Astrocyte of the hippocampus (primary cell): ENCODE measurements around the gene ZNF575.
A peak's percentile ranks its signal among the peaks of the same experiment; 100 is the strongest.

ENCODE experiments used
- DNase-seq: peaks from one replicate; pipeline ENCODE4 v3.0.0; 2011; ENCODE audit warnings: low read depth, low spot score

ZNF575 gene, protein sequence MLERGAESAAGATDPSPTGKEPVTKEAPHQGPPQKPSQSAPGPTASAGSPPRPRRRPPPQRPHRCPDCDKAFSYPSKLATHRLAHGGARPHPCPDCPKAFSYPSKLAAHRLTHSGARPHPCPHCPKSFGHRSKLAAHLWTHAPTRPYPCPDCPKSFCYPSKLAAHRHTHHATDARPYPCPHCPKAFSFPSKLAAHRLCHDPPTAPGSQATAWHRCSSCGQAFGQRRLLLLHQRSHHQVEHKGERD

DNA sequence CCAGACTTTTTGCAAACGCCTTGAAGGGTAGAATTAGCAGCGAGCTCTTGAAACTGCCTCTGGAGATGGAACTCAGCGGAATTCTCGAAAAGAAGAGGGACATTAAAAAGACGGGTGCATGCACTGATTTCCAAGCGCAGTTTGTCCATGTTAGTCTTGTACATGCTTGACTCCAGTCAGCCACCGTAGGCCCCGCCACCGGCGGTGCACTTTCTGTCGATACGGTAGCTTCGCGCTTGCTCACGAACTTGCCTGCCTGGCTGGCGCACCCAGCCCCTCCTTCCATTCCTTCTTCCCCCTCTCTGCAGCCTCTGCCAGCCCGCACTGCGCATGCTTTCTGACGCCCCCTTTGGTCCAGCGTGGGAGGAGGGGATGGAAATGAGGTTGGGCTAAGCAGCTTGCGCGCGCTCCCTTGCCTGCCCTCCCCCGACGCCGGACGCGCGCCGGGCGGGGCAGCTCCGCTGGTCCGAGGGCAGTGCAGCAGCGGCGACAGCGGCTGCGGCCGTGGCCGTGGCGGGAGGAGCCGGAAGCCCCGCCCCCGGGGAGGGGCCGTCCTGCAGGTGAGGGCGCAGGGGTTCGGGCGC lies at the start of gene ZNF575:
Gene ZNF575, plus strand, starts transcription at position 227 of the 584 bp plus-strand sequence. CDS start 1,235 bp downstream, outside the sequence.
- DNase-seq: peak; percentile 97

DNA sequence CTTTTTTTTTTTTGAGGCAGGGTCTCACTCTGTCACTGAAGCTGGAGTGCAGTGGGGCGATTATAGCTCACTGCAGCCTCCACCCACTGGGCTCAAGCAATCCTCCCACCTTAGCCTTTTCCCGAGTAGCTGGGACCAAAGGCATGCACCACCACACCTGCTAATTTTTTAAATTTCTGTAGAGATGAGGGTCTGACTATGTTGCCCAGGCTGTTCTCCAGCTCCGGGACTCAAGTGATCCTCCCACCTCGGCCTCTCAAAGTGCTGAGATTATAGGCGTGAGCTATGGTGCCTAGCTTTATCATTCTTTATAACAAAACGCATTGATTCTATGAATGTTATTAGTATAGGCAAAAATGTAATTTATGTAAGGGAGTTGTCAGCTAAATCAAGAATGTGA lies 49.7 kb upstream of the ZNF575 start:
- DNase-seq: no peak

DNA sequence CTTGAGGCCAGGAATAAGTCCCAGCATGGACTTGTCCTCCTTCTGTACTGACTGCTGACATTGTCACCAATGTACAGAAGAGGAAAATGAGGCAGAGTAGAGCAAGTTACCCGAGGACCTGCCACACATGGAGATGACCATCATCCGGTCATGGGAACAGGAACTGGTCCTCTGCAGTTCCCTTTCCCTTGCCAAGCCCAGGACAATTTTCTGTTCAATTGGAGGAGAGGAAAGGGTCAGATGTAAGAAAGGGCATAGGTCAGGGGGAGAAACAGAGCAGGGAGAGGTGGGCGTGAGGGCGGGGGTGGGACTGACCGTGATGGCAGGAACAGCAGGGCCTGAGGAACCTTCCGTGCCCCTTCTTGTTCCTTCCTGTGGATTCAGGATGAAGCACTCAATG lies 47.0 kb upstream of the ZNF575 start:
- no peak for DNase-seq

DNA sequence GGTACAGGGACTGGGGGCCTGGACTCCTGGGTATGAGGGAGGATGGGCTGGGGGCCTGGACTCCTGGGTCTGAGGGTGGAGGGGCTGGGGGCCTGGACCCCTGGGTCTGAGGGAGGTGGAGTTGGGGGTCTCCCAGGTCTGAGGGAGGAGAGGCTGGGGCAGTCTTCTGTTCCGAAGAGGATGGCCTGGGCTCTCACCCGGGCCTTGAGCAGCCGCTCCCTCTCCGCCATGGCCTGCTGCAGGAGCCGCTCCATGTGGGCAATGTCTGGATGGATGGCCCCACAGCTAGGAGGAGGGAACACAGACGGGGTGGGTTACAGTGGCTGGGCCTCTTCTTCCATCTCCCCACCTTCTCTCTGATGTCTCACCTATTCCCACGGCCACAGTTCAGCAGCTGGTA lies 46.6 kb upstream of the ZNF575 start:
- DNase-seq: no peak

DNA sequence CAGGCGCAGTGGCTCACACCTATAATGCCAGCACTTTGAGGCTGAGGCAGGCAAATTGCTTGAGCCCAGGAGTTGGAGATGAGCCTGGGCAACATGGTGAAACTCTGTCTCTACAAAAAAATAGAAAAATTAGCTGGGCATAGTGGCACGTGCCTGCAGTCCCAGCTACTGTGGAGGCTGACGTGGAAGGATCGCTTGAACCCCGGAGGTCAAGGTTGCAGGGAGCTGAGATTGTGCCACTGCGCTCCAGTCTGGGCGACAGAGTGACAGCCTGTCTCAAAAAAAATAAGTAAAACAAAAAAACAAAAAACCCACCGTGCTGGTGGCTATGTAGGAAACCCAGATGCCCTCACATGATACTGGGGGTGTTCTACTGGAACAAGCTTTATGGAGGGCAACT lies 44.8 kb upstream of the ZNF575 start:
- DNase-seq: no peak

DNA sequence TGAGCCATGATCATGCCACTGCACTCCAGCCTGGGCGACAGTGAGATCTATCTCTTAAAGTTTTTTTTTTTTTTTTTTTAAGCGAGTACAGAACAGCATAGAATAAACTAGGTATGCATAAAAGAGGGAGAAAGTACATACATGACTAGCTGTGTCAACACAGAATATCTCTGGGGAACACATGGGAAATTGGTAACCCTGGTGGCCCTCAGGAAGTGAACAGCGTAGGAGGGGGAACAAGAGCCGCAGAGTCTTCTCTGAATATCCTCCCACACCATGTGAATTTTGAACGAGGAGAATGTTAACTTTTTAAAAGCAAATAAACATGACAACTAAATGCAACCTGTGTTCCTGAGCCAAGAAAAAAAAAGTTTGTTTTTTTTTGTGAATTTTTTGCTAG lies 43.7 kb upstream of the ZNF575 start:
- DNase-seq: no peak

DNA sequence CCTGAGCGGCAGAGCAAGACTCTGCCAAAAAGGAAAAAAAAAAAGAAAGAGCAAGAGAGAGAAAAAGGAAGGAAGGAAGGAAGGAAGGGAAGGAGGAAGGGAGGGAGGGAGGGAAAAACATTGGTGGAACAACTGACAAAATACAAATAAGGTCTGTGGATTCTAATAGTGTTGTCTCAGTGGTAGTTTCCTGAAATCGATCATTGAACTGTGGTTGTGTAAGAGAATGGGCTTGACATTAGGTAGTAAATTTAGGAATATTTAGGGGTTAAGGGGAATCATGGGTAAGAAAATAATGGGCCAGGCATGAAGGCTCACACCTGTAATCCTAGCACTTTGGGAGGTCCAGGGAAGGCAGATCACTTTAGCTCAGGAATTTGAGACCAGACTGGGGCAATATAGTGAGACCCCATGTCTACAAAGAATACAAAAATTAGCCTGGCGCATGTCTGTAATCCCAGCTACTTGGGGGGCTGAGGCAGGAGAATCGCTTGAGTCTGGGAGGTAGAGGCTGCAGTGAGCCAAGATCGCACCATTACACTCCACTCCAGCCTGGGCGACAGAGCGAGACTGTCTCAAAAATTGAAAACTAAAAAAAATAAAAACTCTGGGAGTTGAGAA lies 42.9 kb upstream of the ZNF575 start:
- DNase-seq: no peak

DNA sequence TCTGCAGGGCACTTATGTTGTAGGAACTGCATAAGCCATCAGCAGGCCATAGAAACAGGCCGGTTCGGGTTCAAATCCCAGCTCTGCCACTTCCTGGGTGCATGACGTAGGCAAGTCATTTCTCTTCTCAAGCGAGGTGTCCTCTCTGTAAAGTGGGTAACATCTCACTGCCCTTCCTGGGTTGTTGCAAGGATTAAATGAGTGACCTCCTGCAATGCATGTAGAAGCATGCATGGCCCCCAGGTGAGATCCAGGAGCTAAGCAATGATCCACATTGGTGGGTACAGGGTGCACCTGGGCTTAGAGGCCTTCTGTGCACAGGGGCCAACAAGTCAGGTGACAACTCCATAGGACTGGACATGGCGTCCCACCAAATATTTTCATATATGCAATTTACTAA lies 42.2 kb upstream of the ZNF575 start:
- no peak for DNase-seq

DNA sequence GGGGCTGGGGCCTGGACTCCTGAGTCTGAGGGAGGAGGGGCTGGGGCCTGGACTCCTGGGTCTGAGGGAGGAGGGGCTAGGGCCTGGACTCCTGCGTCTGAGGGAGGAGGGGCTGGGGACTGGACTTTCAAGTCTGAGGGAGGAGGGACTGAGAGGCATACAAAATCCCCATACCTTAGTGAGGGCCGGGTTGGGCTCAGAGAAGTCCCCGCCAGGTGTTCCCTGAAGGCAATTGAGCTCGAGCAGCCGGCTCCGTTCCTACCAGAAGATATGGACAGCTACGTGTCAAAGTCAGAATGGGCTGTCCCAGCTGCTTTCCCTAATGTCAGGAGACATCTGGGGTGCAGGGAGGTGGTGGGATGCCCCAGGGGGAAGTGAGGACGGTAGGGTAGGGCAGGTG lies 37.9 kb upstream of the ZNF575 start:
- DNase-seq: no peak

DNA sequence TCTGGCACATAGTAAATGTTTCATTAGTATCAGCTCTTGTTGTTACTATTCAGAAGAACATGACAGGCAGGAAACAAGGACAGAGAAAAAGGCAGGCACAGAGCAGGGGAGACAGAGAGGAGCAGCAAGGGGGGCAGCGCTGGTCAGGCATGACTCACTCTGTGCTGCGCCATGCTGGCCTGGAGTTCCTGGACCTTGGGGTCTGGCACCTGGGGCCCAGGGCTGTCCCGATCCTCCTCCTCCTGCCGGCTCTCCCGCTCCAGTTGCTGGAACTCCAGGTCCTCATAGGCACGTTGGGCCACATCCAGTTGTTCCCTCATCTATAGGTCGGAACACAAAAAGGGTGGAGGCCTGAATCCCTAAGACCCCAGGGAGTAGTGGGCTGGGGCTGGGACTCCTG lies 36.0 kb upstream of the ZNF575 start:
- DNase-seq: no peak

DNA sequence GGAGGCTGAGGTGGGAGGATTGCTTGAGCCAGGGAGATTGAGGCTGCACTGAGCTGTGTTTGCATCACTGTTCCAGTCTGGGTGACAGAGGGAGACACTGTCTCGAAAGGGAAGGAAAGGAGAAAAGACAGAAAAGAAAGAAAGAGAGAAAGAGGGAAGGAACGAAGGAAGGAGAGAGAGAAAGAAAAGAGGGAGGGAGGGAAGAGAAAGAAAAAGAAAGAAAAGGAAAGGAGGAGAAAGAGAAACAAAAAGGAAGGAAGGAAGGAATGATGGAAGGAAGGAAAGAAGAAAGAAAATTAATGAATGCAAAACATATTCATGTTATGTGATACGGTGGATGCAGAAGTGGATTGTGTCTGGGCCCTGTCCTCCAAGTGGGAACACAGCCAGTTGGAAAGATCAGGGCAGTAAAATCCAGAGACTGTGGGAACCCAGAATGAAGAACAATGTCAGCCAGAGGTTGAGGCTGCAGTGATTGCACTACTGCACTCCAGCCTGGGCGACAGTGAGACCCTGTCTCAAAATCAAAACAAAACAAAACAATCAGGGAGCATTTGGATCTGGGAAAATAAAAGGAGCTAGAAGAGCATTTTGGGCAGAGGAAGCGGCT lies 34.6 kb upstream of the ZNF575 start:
- peak; percentile 26 for DNase-seq

DNA sequence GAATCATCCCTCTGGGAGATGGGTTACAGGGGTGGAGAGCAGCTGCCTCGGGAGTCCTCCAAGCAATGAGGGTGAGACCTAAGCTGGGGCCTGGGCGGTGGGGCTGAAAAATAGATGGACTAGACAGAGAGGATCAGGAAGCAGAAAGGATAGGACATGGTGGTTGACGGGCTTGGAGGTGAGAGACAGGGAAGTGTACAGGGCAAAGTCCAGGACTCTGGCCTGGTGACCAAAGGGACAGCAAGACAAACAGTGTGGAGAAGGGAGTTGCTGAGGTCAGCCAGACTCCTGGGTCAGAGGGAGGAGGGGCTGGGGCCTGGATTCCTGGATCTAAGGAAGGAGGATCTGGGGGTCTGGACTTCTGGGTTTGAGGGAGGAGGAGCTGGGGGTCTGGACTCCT lies 33.9 kb upstream of the ZNF575 start:
- no peak for DNase-seq

DNA sequence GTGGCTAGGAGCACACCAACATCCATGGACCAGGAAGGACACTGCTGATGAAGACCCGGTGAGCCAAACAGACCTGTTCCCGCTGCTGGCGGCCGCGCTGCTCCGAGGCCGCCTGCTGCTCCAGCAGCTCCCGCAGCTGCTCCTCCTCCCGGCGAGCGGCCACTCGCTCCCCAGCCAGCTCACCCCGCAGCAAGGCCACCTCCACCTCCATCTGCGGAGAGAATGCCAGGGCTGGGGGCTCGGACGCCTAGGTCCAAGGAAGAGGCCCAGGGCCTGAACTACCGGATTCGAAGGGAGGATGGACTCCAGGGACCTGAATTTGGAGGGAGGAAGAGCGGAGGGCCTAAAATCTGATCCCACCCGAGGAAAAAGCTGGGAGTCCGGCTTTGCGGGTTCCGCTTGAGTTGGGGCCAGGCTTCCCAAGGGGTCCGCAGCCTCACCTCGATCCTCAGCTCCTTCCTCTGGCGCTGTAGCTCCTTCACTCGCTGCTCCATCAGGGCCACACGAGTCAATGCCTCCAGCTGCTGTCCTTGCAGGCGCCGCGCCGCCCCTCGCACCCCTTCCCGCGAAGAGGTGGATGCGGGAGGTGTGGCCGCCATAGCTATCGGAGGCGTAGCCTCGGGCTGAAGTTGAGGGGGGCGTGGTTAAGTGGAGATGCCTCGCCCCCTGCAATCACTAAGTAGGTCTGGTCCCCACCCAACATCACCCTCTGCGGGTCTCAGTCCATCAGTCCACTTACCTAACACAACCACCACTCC lies 31.1 kb upstream of the ZNF575 start:
- DNase-seq: peak; percentile 47

DNA sequence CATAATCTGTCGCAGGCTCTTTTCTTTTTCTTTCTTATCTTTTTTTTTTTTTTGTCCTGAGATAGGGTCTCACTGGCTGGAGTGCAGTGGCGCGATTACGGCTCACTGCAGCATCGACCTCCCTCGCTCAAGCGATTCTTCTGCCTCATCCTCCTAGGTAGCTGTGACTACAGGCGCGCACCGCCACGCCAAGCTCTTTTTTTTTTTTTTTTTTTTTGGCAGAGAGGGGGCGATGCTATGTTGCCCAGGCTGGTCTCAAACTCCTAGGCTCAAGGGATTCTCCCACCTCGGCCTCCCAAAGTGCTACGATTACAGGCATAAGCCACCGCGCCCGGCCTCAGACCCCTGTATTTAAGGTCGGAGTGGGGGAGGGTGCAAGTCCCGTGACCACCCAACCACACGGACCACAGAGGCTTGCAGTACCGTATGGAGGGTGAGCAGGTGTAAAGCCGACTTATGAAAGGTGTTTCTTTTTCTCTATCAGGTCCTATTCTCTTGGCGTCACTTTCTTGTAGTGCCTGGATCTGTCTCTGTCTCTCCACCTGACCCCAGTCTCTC lies 30.5 kb upstream of the ZNF575 start:
- no peak for DNase-seq

DNA sequence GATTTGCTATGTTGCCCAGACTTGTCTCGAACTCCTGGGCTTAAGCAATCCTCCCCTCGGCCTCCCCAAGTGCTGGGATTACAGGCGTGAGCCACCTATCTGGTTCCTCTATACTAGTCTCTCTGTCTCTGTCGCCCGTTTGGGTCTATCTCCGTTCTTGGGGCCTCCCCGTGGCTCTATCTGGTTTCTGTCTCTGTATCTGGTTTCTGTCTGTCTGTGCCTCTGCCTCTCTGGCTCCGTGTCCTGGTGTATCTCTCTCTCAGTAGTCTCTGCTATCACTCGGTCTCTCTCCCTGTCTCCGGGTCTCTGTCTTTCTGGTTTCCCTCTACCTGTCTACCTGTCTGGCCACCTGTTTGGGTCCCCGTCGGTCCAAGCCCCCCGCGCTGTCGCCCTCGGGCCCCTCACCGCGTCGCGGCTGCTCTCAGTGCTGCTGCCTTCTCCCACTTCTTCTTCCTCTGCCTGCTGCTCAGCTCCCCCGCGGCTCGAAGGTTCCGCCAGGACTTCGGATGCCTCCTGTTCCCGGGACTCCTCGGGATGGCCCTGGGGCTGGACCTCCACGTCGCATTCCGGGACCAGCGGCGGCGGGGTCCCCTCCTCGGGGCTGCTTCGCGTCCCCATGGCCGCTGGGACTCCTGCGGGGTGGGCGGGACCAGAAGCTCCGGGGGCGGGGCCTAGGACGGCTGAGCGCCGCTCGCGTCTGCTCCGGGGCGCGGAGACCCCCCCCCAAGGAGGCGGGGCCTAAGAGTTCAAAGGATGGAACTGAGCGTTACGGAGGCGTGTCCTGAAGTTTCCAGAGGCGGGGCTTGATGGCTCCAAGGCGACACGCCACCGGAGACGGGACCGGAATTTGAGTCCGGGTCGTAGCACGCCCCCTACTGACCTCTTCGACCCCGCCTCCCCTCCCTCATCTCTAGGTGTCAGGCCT lies 29.2 kb upstream of the ZNF575 start:
- peak; percentile 96 for DNase-seq

DNA sequence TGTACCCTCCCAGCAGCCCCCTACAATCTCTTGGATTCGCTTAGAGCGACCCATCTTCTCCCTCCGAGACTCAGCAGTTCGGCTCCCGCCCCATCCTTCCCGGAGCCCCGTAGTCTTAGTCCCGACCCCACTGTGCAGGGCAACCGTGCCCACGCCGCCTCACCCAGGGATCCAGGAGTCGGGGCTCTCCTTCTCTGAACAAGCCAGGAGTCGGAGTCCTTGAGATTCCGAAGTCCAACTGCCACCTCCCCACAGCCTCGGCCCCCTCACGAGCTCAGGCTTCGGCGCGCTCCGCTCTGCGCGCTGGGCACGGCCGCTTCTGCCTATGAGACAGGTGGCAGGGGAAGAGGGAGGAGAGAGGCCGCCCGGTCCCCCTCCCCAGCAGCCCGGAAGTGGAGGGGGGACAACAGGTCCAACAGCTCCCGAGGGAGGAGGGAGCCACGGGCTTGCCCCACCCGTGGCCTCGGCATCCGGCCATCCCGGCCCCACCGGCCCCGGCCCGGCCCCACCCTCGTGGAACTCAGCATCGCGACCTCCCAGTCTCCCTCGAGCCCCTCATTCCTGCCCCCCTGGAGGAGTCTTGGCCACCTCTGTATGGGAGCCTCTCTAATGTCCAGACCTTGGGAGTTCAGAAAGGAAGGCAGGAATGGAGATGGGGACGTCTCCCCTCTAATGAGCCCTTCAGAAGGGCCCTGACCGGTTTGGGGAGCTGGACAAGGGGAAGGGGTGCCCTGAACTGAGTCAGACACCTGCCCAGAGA lies 28.4 kb upstream of the ZNF575 start, which contains the start of gene PHLDB3:
Gene PHLDB3, minus strand, starts transcription at position 321 of the 760 bp plus-strand sequence. CDS start 628 bp downstream, outside the sequence.
- DNase-seq: no peak

DNA sequence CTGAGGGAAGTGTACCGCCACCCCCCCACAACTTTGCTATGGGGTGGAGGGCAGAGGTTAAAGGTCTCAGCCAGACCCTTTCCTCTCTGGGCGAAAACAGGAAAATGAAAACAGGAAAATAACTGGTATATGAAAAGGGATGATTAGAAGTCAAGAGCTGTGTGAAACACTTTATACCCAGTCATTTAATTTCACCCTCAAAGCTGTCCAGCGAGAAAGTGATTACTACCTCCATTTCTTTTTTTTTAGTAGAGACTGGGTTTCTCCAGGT lies 27.9 kb upstream of the ZNF575 start:
- DNase-seq: no peak

DNA sequence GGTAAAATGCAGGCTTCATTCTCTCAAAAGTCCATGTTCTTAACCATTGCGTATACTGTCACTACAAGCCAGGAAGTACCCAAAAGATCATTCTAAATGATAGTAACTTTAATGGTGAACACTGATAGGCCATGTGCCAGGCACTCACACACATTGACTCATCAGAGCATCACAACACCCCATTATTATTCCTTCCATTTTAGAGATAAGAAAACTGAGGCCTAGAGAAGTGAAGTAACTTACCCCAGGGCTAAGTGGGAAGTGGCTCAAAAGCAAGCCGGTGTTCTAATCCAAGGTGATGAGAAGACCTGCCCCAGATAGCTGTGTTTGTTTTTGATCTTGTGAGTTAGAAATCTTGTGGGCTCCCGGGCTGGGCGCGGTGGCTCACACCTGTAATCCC lies 27.0 kb upstream of the ZNF575 start:
- no peak for DNase-seq

DNA sequence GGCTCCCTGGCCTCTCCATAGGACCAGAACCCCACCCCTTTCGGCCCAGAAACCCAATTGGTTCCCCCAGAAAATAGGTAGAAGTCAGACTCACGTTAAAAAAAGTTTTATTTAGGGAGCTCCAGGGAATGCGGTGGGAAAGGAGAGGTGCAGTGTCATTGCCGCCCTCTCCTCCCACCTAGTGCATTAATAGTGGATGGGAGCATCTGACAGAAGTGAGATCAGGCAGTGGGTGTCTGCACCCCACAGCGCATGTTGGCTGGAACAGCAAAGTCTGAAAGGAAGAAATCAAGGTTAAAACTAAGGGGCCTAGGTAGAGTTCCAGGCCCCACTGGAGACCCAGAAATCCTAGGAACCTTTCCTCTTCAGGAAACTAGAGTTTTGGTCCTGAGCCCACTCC lies 26.4 kb upstream of the ZNF575 start:
- DNase-seq: no peak

DNA sequence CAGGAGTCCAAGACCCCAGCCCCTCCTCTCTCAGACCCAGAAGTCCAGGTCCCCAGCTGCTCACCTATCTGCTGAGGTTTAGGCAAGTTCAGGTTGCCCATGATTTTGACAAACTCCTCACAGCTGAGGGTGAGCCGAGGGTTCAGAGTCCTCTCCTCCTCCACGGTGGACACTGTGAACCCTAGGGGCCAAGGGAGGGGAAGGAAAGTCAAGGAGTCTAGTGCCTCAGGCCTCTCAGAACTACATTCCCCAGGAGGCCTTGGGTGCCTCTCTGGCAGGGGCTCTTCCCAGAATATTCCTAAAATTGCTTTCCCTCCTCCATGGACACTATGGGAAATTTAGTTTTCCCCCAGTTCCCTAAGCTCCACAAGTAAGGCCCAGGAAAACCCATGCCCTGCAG lies 25.1 kb upstream of the ZNF575 start:
- no peak for DNase-seq
